Trophoblast cell (in vitro differentiated cells and primary cell): ENCODE data around the gene CEACAM1.

Experiments used
- DNase-seq, 2 donors: peaks; one replicate each; pipeline ENCODE4 v3.0.0-alpha.2; 2016
- H2AFZ ChIP-seq: 2 replicates; pipeline ENCODE4 v1.6.1; 2013; ENCODE audit warnings: low read length, moderate library complexity, mild to moderate bottlenecking; ENCODE audit not compliant: insufficient read depth, poor library complexity
- H2AK5ac ChIP-seq: 2 replicates; pipeline ENCODE4 v1.6.1; 2013; ENCODE audit warnings: mild to moderate bottlenecking, low read length
- H2BK120ac ChIP-seq: 2 replicates; pipeline ENCODE4 v1.6.1; 2013; ENCODE audit warnings: low read length, mild to moderate bottlenecking, moderate library complexity; ENCODE audit not compliant: insufficient read depth, poor library complexity
- H2BK12ac ChIP-seq: 2 replicates; pipeline ENCODE4 v1.6.1; 2013; ENCODE audit warnings: mild to moderate bottlenecking, low read length, moderate library complexity
- H2BK5ac ChIP-seq: 2 replicates; pipeline ENCODE4 v1.6.1; 2013; ENCODE audit warnings: low read length, low read depth, moderate library complexity, mild to moderate bottlenecking; ENCODE audit not compliant: poor library complexity
- H3K14ac ChIP-seq: 2 replicates; pipeline ENCODE4 v1.6.1; 2013; ENCODE audit warnings: mild to moderate bottlenecking, low read length
- H3K18ac ChIP-seq: 2 replicates; pipeline ENCODE4 v1.6.1; 2013; ENCODE audit warnings: mild to moderate bottlenecking, low read length
- H3K23ac ChIP-seq: 2 replicates; pipeline ENCODE4 v1.6.1; 2013; ENCODE audit warnings: low read length
- H3K27ac ChIP-seq: 2 replicates; pipeline ENCODE4 v1.5.1; 2013; ENCODE audit warnings: low read depth, mild to moderate bottlenecking, inconsistent platforms, low read length, moderate library complexity
- H3K27me3 ChIP-seq: 2 replicates; pipeline ENCODE4 v1.6.1; 2013; ENCODE audit warnings: inconsistent platforms, mild to moderate bottlenecking, low read length, moderate library complexity; ENCODE audit not compliant: insufficient read depth
- H3K36me3 ChIP-seq, 2 experiments: 1 replicate in 1 of 2; 2 replicates in 1 of 2; pipeline ENCODE4 v1.6.1; 2013; ENCODE audit warnings: low read length in 2 of 2, mild to moderate bottlenecking in 2 of 2, moderate library complexity in 1 of 2; ENCODE audit not compliant: insufficient read depth in 2 of 2, control insufficient read depth in 1 of 2
- H3K4ac ChIP-seq: 2 replicates; pipeline ENCODE4 v1.6.1; 2013; ENCODE audit warnings: low read depth, mild to moderate bottlenecking, low read length, moderate library complexity
- H3K4me1 ChIP-seq, 2 experiments: 1 replicate in 1 of 2; 2 replicates in 1 of 2; pipeline ENCODE4 v1.6.1; 2013; ENCODE audit warnings: low read length in 2 of 2, mild to moderate bottlenecking in 2 of 2, moderate library complexity in 1 of 2; ENCODE audit not compliant: insufficient read depth in 2 of 2, control insufficient read depth in 1 of 2
- H3K4me2 ChIP-seq: 2 replicates; pipeline ENCODE4 v1.6.1; 2013; ENCODE audit warnings: inconsistent platforms, mild to moderate bottlenecking, low read length, moderate library complexity
- H3K4me3 ChIP-seq: 2 replicates; pipeline ENCODE4 v1.5.1; 2013; ENCODE audit warnings: mild to moderate bottlenecking, low read depth, low read length, inconsistent platforms
- H3K79me1 ChIP-seq: one replicate; pipeline ENCODE4 v1.6.1; 2013; ENCODE audit warnings: low read length
- H3K79me2 ChIP-seq: 2 replicates; pipeline ENCODE4 v1.6.1; 2013; ENCODE audit warnings: low read length, mild to moderate bottlenecking; ENCODE audit not compliant: control insufficient read depth, insufficient read depth, poor library complexity
- H3K9ac ChIP-seq: 2 replicates; pipeline ENCODE4 v1.6.1; 2013; ENCODE audit warnings: mild to moderate bottlenecking, low read length
- H3K9me3 ChIP-seq: 2 replicates; pipeline ENCODE4 v1.6.1; 2013; ENCODE audit warnings: low read depth, mild to moderate bottlenecking, control low read depth, inconsistent platforms, low read length; ENCODE audit not compliant: insufficient read depth
- H4K12ac ChIP-seq: 2 replicates; pipeline ENCODE4 v1.6.1; 2013; ENCODE audit warnings: low read depth, mild to moderate bottlenecking, low read length, moderate library complexity
- H4K8ac ChIP-seq: 2 replicates; pipeline ENCODE4 v1.6.1; 2013; ENCODE audit warnings: low read depth, mild to moderate bottlenecking, low read length, moderate library complexity
- H4K91ac ChIP-seq: one replicate; pipeline ENCODE4 v1.6.1; 2013; ENCODE audit warnings: low read depth, mild to moderate bottlenecking, low read length, moderate library complexity
- WGBS: extraction: QIAGEN DNeasy Blood & Tissue Kit; methylation state at CpG from one replicate; pipeline ENCODE4 v1.1.7; 2013; ENCODE audit warnings: missing lambda C conversion rate; ENCODE audit not compliant: insufficient read length, insufficient coverage; ENCODE audit errors: extremely low coverage; 5-methylcytosine and 5-hydroxymethylcytosine counted together

The CEACAM1 gene

DNA sequence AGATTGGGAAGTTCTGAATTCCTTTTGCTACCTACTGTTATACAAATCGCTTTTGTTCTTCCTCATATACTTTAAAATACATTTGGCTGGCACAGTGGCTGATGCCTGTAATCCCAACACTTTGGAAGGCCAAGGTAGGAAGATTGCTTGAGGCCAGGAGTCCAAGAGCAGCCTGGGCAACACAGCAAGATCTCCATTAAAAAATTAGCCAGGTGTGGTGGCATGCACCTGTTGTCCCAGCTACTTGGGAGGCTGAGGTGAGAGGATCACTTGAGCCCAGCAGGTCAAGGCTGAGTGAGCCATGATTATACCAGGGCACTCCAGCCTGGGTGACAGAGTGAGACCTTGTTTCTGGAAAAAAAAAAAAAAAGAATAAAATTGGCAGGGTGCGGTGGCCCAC lies 51.2 kb downstream of the CEACAM1 start:
- H3K36me3 ChIP-seq = no peaks in the 10 kb centered on the region
- no peak overlapping the region for H2BK12ac ChIP-seq
- no peaks in the 10 kb centered on the region for H3K27me3 ChIP-seq
- H4K12ac ChIP-seq = no peak overlapping the region
- no peak overlapping the region for H3K4ac ChIP-seq
- no peak overlapping the region for H3K4me3 ChIP-seq
- H2BK5ac ChIP-seq = no peak overlapping the region
- no peak overlapping the region for H3K14ac ChIP-seq
- no peak overlapping the region for H4K8ac ChIP-seq
- peaks cover 2 to 10% of the 10 kb centered on the region in 2 experiments for H3K4me1 ChIP-seq
- DNase-seq = no peak
- no peak overlapping the region for H4K91ac ChIP-seq
- H3K79me2 ChIP-seq = no peaks in the 10 kb centered on the region
- H3K23ac ChIP-seq = no peak overlapping the region
- H2BK120ac ChIP-seq = no peak overlapping the region
- WGBS = no CpG with 5 or more reads among the region's 2 CpGs
- H3K27ac ChIP-seq = no peak overlapping the region
- no peaks in the 10 kb centered on the region for H3K9me3 ChIP-seq
- H2AK5ac ChIP-seq = no peak overlapping the region
- H3K79me1 ChIP-seq = peaks cover 2% of the 10 kb centered on the region
- no peak overlapping the region for H3K18ac ChIP-seq
- H2AFZ ChIP-seq = no peak overlapping the region
- H3K4me2 ChIP-seq = no peak overlapping the region
- no peak overlapping the region for H3K9ac ChIP-seq

DNA sequence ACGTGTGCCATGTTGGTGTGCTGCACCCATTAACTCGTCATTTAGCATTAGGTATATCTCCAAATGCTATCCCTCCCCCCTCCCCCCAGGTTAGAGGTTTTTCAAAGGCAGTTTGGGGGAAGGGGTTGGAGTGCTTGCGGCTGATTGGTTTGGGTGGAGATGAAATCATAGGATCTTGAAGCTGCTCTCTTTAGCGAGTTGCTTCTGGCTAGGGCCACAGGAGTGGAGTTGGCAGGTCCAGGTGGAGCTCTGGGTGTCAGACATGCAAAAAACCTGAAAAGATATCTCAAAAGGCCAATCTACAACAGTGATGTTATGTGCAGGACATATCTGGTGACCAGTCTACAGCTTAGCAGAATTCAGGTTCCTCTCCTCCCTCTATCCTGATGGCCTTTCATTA lies 52.9 kb downstream of the CEACAM1 start:
- H4K8ac ChIP-seq = no peak overlapping the region
- H3K14ac ChIP-seq = no peak overlapping the region
- H3K9ac ChIP-seq = no peak overlapping the region
- H2AK5ac ChIP-seq = no peak overlapping the region
- H3K18ac ChIP-seq = no peak overlapping the region
- H3K23ac ChIP-seq = no peak overlapping the region
- H3K4me1 ChIP-seq = peaks cover 0 to 4% of the 10 kb centered on the region in 2 experiments
- no peak overlapping the region for H2BK12ac ChIP-seq
- H3K27ac ChIP-seq = no peak overlapping the region
- no peak for DNase-seq
- no CpG with 5 or more reads among the region's 4 CpGs for WGBS
- no peaks in the 10 kb centered on the region for H3K27me3 ChIP-seq
- H3K36me3 ChIP-seq = no peaks in the 10 kb centered on the region
- H2BK120ac ChIP-seq = no peak overlapping the region
- no peaks in the 10 kb centered on the region for H3K79me1 ChIP-seq
- no peak overlapping the region for H3K4me3 ChIP-seq
- no peak overlapping the region for H4K12ac ChIP-seq
- H3K79me2 ChIP-seq = no peaks in the 10 kb centered on the region
- no peak overlapping the region for H2BK5ac ChIP-seq
- no peaks in the 10 kb centered on the region for H3K9me3 ChIP-seq
- H2AFZ ChIP-seq = no peak overlapping the region
- no peak overlapping the region for H3K4me2 ChIP-seq
- H3K4ac ChIP-seq = no peak overlapping the region
- no peak overlapping the region for H4K91ac ChIP-seq

DNA sequence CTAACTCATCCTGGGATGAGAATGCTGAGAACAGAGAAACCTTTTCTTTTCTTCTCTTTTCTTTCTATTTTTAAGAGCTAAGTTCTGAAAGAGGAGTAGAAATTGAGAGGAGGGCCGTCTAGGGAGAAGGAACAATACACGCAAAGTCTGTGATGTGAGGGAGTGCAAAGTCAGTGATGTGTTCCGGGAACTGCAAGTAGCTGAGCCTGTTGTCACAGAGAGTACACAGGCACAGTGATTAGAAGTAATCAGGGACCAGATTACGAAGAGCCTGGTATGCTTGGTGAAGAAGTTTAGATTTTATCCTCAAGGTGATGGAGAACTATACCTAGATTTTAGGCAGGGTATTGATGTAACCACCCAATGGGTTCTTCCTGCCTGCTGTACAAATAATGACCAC lies 53.5 kb downstream of the CEACAM1 start:
- H3K9ac ChIP-seq = no peak overlapping the region
- no CpG with 5 or more reads among the region's 4 CpGs for WGBS

DNA sequence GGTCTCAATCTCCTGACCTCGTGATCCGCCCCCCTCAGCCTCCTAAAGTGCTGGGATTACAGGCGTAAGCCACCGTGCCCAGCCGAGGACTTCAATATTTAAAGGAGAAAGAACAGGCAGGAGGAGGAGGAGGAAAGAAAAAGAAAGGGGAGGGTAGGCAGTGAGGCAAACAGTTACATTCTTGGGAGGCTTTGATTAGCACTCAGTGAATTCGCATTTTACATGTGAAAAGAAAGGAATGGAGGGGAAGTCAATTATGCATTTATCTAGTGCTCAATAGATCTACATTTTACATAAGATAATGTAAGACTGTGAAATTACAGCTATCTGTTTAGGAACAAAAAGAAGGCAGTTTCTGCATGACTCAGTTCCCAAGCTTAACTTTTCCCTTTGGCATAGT lies 54.6 kb downstream of the CEACAM1 start:
- Histone ChIP-seq H3K79me1 (no peaks in the 10 kb centered on the region), H3K9ac (no peak overlapping the region), H4K12ac (no peak overlapping the region), H3K36me3 (no peaks in the 10 kb centered on the region), H4K8ac (no peak overlapping the region), H3K4me3 (no peak overlapping the region), H3K18ac (no peak overlapping the region), H3K27me3 (no peaks in the 10 kb centered on the region), H3K4me2 (no peak overlapping the region), H2BK12ac (no peak overlapping the region), H2AFZ (no peak overlapping the region), H2BK120ac (no peak overlapping the region), H2BK5ac (no peak overlapping the region), H4K91ac (no peak overlapping the region), H3K9me3 (no peaks in the 10 kb centered on the region), H3K27ac (no peak overlapping the region), H2AK5ac (no peak overlapping the region), H3K14ac (no peak overlapping the region), H3K79me2 (no peaks in the 10 kb centered on the region), H3K4ac (no peak overlapping the region), H3K4me1 (peaks cover 0 to 5% of the 10 kb centered on the region in 2 experiments), H3K23ac (no peak overlapping the region)
- WGBS = no CpG with 5 or more reads among the region's 6 CpGs
- no peak for DNase-seq

More for the DNA sequence above, 53.5 kb downstream of the CEACAM1 start:
- Histone ChIP-seq H2BK12ac (no peak overlapping the region), H2AK5ac (no peak overlapping the region), H3K36me3 (no peaks in the 10 kb centered on the region), H3K79me1 (no peaks in the 10 kb centered on the region), H3K14ac (no peak overlapping the region), H3K23ac (no peak overlapping the region), H3K27me3 (no peaks in the 10 kb centered on the region), H3K18ac (no peak overlapping the region), H3K79me2 (no peaks in the 10 kb centered on the region), H3K4me3 (no peak overlapping the region), H4K8ac (no peak overlapping the region), H3K4me2 (no peak overlapping the region), H2AFZ (no peak overlapping the region), H3K27ac (no peak overlapping the region), H4K91ac (no peak overlapping the region), H4K12ac (no peak overlapping the region), H2BK120ac (no peak overlapping the region), H3K4me1 (peaks cover 0 to 1% of the 10 kb centered on the region in 2 experiments), H3K9me3 (no peaks in the 10 kb centered on the region), H2BK5ac (no peak overlapping the region), H3K4ac (no peak overlapping the region)
- no peak for DNase-seq
